ENCODE data around the gene PSMD1.

- no peak for TF ChIP-seq EZH2 (IDR thresholded peaks at IDR 0.05; ENCODE audit: low read depth, unreplicated experiment)
- no peak for TF ChIP-seq CTCF (conservative IDR thresholded peaks at IDR 0.05; ENCODE audit: low read depth in 2 of 2)
- TF ChIP-seq CREB1 (CRISPR knock-in tag; IDR thresholded peaks at IDR 0.05; ENCODE audit: low read depth) = no peak
- no peak for TF ChIP-seq POLR2AphosphoS5 (IDR thresholded peaks at IDR 0.05; ENCODE audit: low read depth)
- no peak for TF ChIP-seq EZH2phosphoT487 (IDR thresholded peaks at IDR 0.05; ENCODE audit: unreplicated experiment)
- no peak for TF ChIP-seq ZNF331 (CRISPR knock-in tag; IDR thresholded peaks at IDR 0.05; ENCODE audit: low read depth)
- no peak for TF ChIP-seq REST (IDR thresholded peaks at IDR 0.05; ENCODE audit: unreplicated experiment)
Observed at GRCh38 chr2:231049286-231050017, 7.2 kb upstream of the PSMD1 start.

Measured in GM23338 (cell line).